ENCODE measurements around the gene OPRL1. TPM values are rescaled to one million over a fixed set of nuclear protein-coding genes. Genes with fewer than 3 reads are reported as not detected.

OPRL1 gene
- total RNA-seq, 1 donor from 2014 or later: 1.4 TPM

- ATAC-seq (ENCODE audit: low read depth) (no peak), DNase-seq (no peak)
- TF ChIP-seq CTCF (IDR thresholded peaks at IDR 0.05): no peak
- peaks cover 4% of the 10 kb centered on the region for H3K9me3 Mint-ChIP-seq
- ChIA-PET CTCF (no interaction called here), POLR2A (no interaction called here)
- H3K27ac Mint-ChIP-seq: no peak overlapping the region
- intact Hi-C loops (cut with micrococcal nuclease): no loop called here
- no peaks in the 10 kb centered on the region for H3K36me3 Mint-ChIP-seq (ENCODE audit: low read depth)
- no peaks in the 10 kb centered on the region for H3K4me1 Mint-ChIP-seq
- H3K4me3 Mint-ChIP-seq: no peak overlapping the region
- no peaks in the 10 kb centered on the region for H3K27me3 Mint-ChIP-seq
Observed at GRCh38 chr20:64145458-64146300, 65.8 kb downstream of the OPRL1 start.

GRCh38 chr20:64146301-64146935, 66.5 kb downstream of the OPRL1 start:
- POLR2A ChIA-PET: no interaction called here
- ATAC-seq (ENCODE audit: low read depth) (no peak), DNase-seq (no peak)
- Mint-ChIP-seq H3K36me3 (ENCODE audit: low read depth) (no peaks in the 10 kb centered on the region), H3K27ac (no peak overlapping the region), H3K9me3 (peaks cover 4% of the 10 kb centered on the region), H3K4me3 (no peak overlapping the region), H3K4me1 (no peaks in the 10 kb centered on the region), H3K27me3 (no peaks in the 10 kb centered on the region)
- no peak for TF ChIP-seq CTCF (IDR thresholded peaks at IDR 0.05)
- CTCF ChIA-PET: no interaction called here
- intact Hi-C loops (cut with micrococcal nuclease): no loop called here

GRCh38 chr20:64146936-64147477, 67.1 kb downstream of the OPRL1 start:
- H3K9me3 Mint-ChIP-seq: peaks cover 4% of the 10 kb centered on the region
- H3K36me3 Mint-ChIP-seq (ENCODE audit: low read depth): no peaks in the 10 kb centered on the region
- POLR2A ChIA-PET: no interaction called here
- intact Hi-C loops (cut with micrococcal nuclease): no loop called here
- no peak for TF ChIP-seq CTCF (IDR thresholded peaks at IDR 0.05)
- no peak overlapping the region for H3K27ac Mint-ChIP-seq
- H3K4me3 Mint-ChIP-seq: no peak overlapping the region
- ATAC-seq (ENCODE audit: low read depth): no peak
- CTCF ChIA-PET: no interaction called here
- no peak for DNase-seq
- H3K27me3 Mint-ChIP-seq: no peaks in the 10 kb centered on the region
- H3K4me1 Mint-ChIP-seq: no peaks in the 10 kb centered on the region

GRCh38 chr20:64148581-64148980, 68.7 kb downstream of the OPRL1 start:
- intact Hi-C loops (cut with micrococcal nuclease): no loop called here
- Mint-ChIP-seq H3K27ac (no peak overlapping the region), H3K9me3 (peaks cover 4% of the 10 kb centered on the region), H3K4me3 (no peak overlapping the region), H3K36me3 (ENCODE audit: low read depth) (no peaks in the 10 kb centered on the region), H3K4me1 (no peaks in the 10 kb centered on the region), H3K27me3 (no peaks in the 10 kb centered on the region)
- ChIA-PET POLR2A (interaction anchor here (0.6 kb wide), 1 partner anchor 70 kb away, joined by 7 read pairs; the partner anchor contains the start of gene RGS19), CTCF (no interaction called here)
- no peak for TF ChIP-seq CTCF (IDR thresholded peaks at IDR 0.05)
- ATAC-seq (ENCODE audit: low read depth) (no peak), DNase-seq (no peak)

DNA sequence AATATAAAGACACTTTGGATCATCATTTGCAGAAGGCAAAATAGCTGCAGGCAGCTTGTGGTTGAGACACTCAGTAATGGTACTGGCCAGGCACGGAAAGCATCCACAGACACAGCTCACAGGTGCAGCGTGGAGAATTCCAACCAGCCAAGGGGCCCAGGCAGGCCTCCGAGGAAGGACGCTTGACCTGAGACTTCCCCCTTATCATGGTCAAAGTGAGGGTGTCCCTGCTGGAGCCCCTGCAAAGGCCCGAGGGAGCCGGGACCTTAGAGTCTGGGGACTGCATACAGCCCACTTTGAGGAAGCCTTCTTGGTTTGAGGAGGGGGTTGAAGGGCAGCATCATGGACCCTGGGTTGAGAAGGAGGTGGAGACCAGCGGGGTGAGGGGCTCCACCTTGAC, 69.3 kb downstream of the OPRL1 start:
- POLR2A ChIA-PET: no interaction called here
- Mint-ChIP-seq H3K27ac (no peak overlapping the region), H3K4me3 (no peak overlapping the region), H3K36me3 (ENCODE audit: low read depth) (no peaks in the 10 kb centered on the region), H3K9me3 (peaks cover 4% of the 10 kb centered on the region), H3K27me3 (no peaks in the 10 kb centered on the region), H3K4me1 (no peaks in the 10 kb centered on the region)
- no peak for TF ChIP-seq CTCF (IDR thresholded peaks at IDR 0.05)
- intact Hi-C loops (cut with micrococcal nuclease): no loop called here
- CTCF ChIA-PET: no interaction called here
- ATAC-seq (ENCODE audit: low read depth) (no peak), DNase-seq (no peak)

All from activated B cell treated with CpG ODN at 0.5 μM for 24 hours (primary cell).